ENCODE data around the gene DISC1.

- TF ChIP-seq CTCF (conservative IDR thresholded peaks at IDR 0.05; ENCODE audit: low read depth in 2 of 2) (no peak), REST (IDR thresholded peaks at IDR 0.05; ENCODE audit: unreplicated experiment) (no peak), EZH2phosphoT487 (IDR thresholded peaks at IDR 0.05; ENCODE audit: unreplicated experiment) (no peak), EZH2 (IDR thresholded peaks at IDR 0.05; ENCODE audit: low read depth, unreplicated experiment) (no peak), POLR2AphosphoS5 (IDR thresholded peaks at IDR 0.05; ENCODE audit: low read depth) (no peak), JUNB (IDR thresholded peaks at IDR 0.05; ENCODE audit: unreplicated experiment) (no peak), STAT1 (IDR thresholded peaks at IDR 0.05; ENCODE audit: unreplicated experiment) (no peak)
These were observed 229.3 kb downstream of the DISC1 start for GRCh38 chr1:231855926-231856325.
